ENCODE measurements around the gene ALPL.

- TF ChIP-seq, protein P1, sequence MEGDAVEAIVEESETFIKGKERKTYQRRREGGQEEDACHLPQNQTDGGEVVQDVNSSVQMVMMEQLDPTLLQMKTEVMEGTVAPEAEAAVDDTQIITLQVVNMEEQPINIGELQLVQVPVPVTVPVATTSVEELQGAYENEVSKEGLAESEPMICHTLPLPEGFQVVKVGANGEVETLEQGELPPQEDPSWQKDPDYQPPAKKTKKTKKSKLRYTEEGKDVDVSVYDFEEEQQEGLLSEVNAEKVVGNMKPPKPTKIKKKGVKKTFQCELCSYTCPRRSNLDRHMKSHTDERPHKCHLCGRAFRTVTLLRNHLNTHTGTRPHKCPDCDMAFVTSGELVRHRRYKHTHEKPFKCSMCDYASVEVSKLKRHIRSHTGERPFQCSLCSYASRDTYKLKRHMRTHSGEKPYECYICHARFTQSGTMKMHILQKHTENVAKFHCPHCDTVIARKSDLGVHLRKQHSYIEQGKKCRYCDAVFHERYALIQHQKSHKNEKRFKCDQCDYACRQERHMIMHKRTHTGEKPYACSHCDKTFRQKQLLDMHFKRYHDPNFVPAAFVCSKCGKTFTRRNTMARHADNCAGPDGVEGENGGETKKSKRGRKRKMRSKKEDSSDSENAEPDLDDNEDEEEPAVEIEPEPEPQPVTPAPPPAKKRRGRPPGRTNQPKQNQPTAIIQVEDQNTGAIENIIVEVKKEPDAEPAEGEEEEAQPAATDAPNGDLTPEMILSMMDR (tag by site-specific recombination; IDR thresholded peaks at IDR 0.05), result no peak
- TF ChIP-seq KLF16 (tag by site-specific recombination; IDR thresholded peaks at IDR 0.05) (no peak), REST (tag by site-specific recombination; IDR thresholded peaks at IDR 0.05) (no peak), ZNF433 (tag by site-specific recombination; IDR thresholded peaks at IDR 0.05; ENCODE audit: low read depth) (no peak)
Observed at GRCh38 chr1:21607549-21608529, 98.6 kb downstream of the ALPL start.
